IPS-20b (cell line): ENCODE measurements around the gene TNIK.

ENCODE experiments used
- H3K27ac ChIP-seq: one replicate; pipeline ENCODE4 v1.5.1; 2013; ENCODE audit warnings: low read length
- H3K27me3 ChIP-seq: 2 replicates; pipeline ENCODE4 v1.6.1; 2013; ENCODE audit warnings: mild to moderate bottlenecking, low read length, inconsistent platforms; ENCODE audit not compliant: insufficient read depth
- H3K36me3 ChIP-seq: 2 replicates; pipeline ENCODE4 v1.6.1; 2013; ENCODE audit warnings: low read depth, mild to moderate bottlenecking, inconsistent platforms, low read length, moderate library complexity; ENCODE audit not compliant: insufficient read depth
- H3K4me1 ChIP-seq: 2 replicates; pipeline ENCODE4 v1.6.1; 2013; ENCODE audit warnings: mild to moderate bottlenecking, control low read depth, inconsistent platforms, low read length, moderate library complexity; ENCODE audit not compliant: insufficient read depth
- H3K4me3 ChIP-seq: 2 replicates; pipeline ENCODE4 v1.5.1; 2013; ENCODE audit warnings: mild to moderate bottlenecking, low read length, inconsistent platforms
- H3K9ac ChIP-seq: 2 replicates; pipeline ENCODE4 v1.6.1; 2013; ENCODE audit warnings: low read depth, mild to moderate bottlenecking, inconsistent platforms, low read length, moderate library complexity
- H3K9me3 ChIP-seq: 2 replicates; pipeline ENCODE4 v1.6.1; 2013; ENCODE audit warnings: mild to moderate bottlenecking, low read depth, low read length, inconsistent platforms; ENCODE audit not compliant: insufficient read depth

The TNIK gene

GRCh38 chr3:171057072-171057471, 403.1 kb downstream of the TNIK start:
- Histone ChIP-seq H3K9ac (no peak overlapping the region), H3K4me3 (no peak overlapping the region), H3K27ac (no peak overlapping the region), H3K27me3 (no peaks in the 10 kb centered on the region), H3K4me1 (peaks cover 8% of the 10 kb centered on the region; the same call in 1 of the 2 replicates), H3K9me3 (no peaks in the 10 kb centered on the region), H3K36me3 (no peaks in the 10 kb centered on the region)

- H3K27me3 ChIP-seq: no peaks in the 10 kb centered on the region
Observed at GRCh38 chr3:171056528-171056927, 403.7 kb downstream of the TNIK start.

GRCh38 chr3:171055336-171056178, 404.6 kb downstream of the TNIK start:
- Histone ChIP-seq H3K27me3 (no peaks in the 10 kb centered on the region), H3K4me1 (no peaks in the 10 kb centered on the region), H3K9me3 (no peaks in the 10 kb centered on the region), H3K27ac (no peak overlapping the region), H3K36me3 (no peaks in the 10 kb centered on the region), H3K4me3 (no peak overlapping the region), H3K9ac (no peak overlapping the region)

More at GRCh38 chr3:171056528-171056927, 403.7 kb downstream of the TNIK start:
- H3K9ac ChIP-seq: no peak overlapping the region
- no peak overlapping the region for H3K4me3 ChIP-seq
- H3K27ac ChIP-seq: no peak overlapping the region
- H3K4me1 ChIP-seq: peaks cover 2% of the 10 kb centered on the region; the same call in 1 of the 2 replicates
- H3K36me3 ChIP-seq: no peaks in the 10 kb centered on the region
- no peaks in the 10 kb centered on the region for H3K9me3 ChIP-seq

GRCh38 chr3:171054921-171055320, 405.3 kb downstream of the TNIK start:
- H3K9ac ChIP-seq: no peak overlapping the region
- H3K4me1 ChIP-seq: no peaks in the 10 kb centered on the region
- no peaks in the 10 kb centered on the region for H3K9me3 ChIP-seq
- H3K4me3 ChIP-seq: no peak overlapping the region
- no peak overlapping the region for H3K27ac ChIP-seq
- H3K27me3 ChIP-seq: no peaks in the 10 kb centered on the region
- H3K36me3 ChIP-seq: no peaks in the 10 kb centered on the region

GRCh38 chr3:171054231-171054630, 406.0 kb downstream of the TNIK start:
- Histone ChIP-seq H3K9ac (no peak overlapping the region), H3K27ac (no peak overlapping the region), H3K9me3 (no peaks in the 10 kb centered on the region), H3K4me1 (no peaks in the 10 kb centered on the region), H3K36me3 (no peaks in the 10 kb centered on the region), H3K27me3 (no peaks in the 10 kb centered on the region), H3K4me3 (no peak overlapping the region)

- H3K27me3 ChIP-seq: no peaks in the 10 kb centered on the region
- no peak overlapping the region for H3K27ac ChIP-seq
- H3K9me3 ChIP-seq: no peaks in the 10 kb centered on the region
- H3K9ac ChIP-seq: no peak overlapping the region
- H3K4me1 ChIP-seq: no peaks in the 10 kb centered on the region
- H3K4me3 ChIP-seq: no peak overlapping the region
- no peaks in the 10 kb centered on the region for H3K36me3 ChIP-seq
Observed at GRCh38 chr3:171049861-171050444, 410.3 kb downstream of the TNIK start.

- Histone ChIP-seq H3K4me3 (no peak overlapping the region), H3K27me3 (no peaks in the 10 kb centered on the region), H3K27ac (no peak overlapping the region), H3K4me1 (no peaks in the 10 kb centered on the region), H3K36me3 (no peaks in the 10 kb centered on the region), H3K9me3 (no peaks in the 10 kb centered on the region), H3K9ac (no peak overlapping the region)
Observed at GRCh38 chr3:171046760-171047159, 413.4 kb downstream of the TNIK start.

GRCh38 chr3:171044835-171045793, 415.1 kb downstream of the TNIK start:
- Histone ChIP-seq H3K9ac (no peak overlapping the region), H3K4me1 (no peaks in the 10 kb centered on the region), H3K36me3 (no peaks in the 10 kb centered on the region), H3K9me3 (no peaks in the 10 kb centered on the region), H3K27me3 (no peaks in the 10 kb centered on the region), H3K27ac (no peak overlapping the region), H3K4me3 (no peak overlapping the region)

- no peak overlapping the region for H3K9ac ChIP-seq
Observed at GRCh38 chr3:171044384-171044783, 415.8 kb downstream of the TNIK start.

GRCh38 chr3:171039674-171040073, 420.5 kb downstream of the TNIK start:
- no peaks in the 10 kb centered on the region for H3K36me3 ChIP-seq
- no peak overlapping the region for H3K4me3 ChIP-seq
- no peaks in the 10 kb centered on the region for H3K27me3 ChIP-seq
- H3K9me3 ChIP-seq: no peaks in the 10 kb centered on the region
- no peaks in the 10 kb centered on the region for H3K4me1 ChIP-seq
- no peak overlapping the region for H3K9ac ChIP-seq
- no peak overlapping the region for H3K27ac ChIP-seq

More at GRCh38 chr3:171044384-171044783, 415.8 kb downstream of the TNIK start:
- Histone ChIP-seq H3K4me1 (no peaks in the 10 kb centered on the region), H3K27me3 (no peaks in the 10 kb centered on the region), H3K9me3 (no peaks in the 10 kb centered on the region), H3K4me3 (no peak overlapping the region), H3K36me3 (no peaks in the 10 kb centered on the region), H3K27ac (no peak overlapping the region)

- no peak overlapping the region for H3K27ac ChIP-seq
- no peaks in the 10 kb centered on the region for H3K9me3 ChIP-seq
- no peaks in the 10 kb centered on the region for H3K27me3 ChIP-seq
- H3K4me3 ChIP-seq: no peak overlapping the region
- H3K4me1 ChIP-seq: no peaks in the 10 kb centered on the region
- H3K36me3 ChIP-seq: no peaks in the 10 kb centered on the region
- no peak overlapping the region for H3K9ac ChIP-seq
Observed at GRCh38 chr3:171038342-171038741, 421.9 kb downstream of the TNIK start.
